ENCODE data around the gene ZNF407.

The ZNF407 gene

GRCh38 chr18:74946646-74947375 is 349.1 kb downstream of the ZNF407 start:
- H3F3A ChIP-seq (ENCODE audit: insufficient read depth), result no peaks in the 10 kb centered on the region
- no peak overlapping the region for H2AFZ ChIP-seq (ENCODE audit: low read depth, low read length, severe bottlenecking)
- no peaks in the 10 kb centered on the region for H3K9me2 ChIP-seq (replicated peaks; ENCODE audit: insufficient read depth, low read length)
- H3K9ac ChIP-seq (ENCODE audit: low read length), result no peak overlapping the region
- no peaks in the 10 kb centered on the region for H3K27me3 ChIP-seq (ENCODE audit: low read length)
- no peak overlapping the region for H3K4me3 ChIP-seq (ENCODE audit: insufficient read depth, low read length, poor library complexity, severe bottlenecking)
- no peaks in the 10 kb centered on the region; the same call in 1 of the 2 replicates for H4K20me1 ChIP-seq (ENCODE audit: low read depth, low read length)
- no peak overlapping the region for H3K4me2 ChIP-seq (ENCODE audit: low read depth, low read length, poor library complexity, severe bottlenecking)
- no peaks in the 10 kb centered on the region for H3K9me3 ChIP-seq (ENCODE audit: insufficient read depth, low read length)
- TF ChIP-seq, protein P1, sequence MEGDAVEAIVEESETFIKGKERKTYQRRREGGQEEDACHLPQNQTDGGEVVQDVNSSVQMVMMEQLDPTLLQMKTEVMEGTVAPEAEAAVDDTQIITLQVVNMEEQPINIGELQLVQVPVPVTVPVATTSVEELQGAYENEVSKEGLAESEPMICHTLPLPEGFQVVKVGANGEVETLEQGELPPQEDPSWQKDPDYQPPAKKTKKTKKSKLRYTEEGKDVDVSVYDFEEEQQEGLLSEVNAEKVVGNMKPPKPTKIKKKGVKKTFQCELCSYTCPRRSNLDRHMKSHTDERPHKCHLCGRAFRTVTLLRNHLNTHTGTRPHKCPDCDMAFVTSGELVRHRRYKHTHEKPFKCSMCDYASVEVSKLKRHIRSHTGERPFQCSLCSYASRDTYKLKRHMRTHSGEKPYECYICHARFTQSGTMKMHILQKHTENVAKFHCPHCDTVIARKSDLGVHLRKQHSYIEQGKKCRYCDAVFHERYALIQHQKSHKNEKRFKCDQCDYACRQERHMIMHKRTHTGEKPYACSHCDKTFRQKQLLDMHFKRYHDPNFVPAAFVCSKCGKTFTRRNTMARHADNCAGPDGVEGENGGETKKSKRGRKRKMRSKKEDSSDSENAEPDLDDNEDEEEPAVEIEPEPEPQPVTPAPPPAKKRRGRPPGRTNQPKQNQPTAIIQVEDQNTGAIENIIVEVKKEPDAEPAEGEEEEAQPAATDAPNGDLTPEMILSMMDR (IDR thresholded peaks at IDR 0.05; ENCODE audit: insufficient read depth, low read length, poor library complexity, severe bottlenecking), result no peak
- TF ChIP-seq EZH2phosphoT487 (conservative IDR thresholded peaks at IDR 0.05; ENCODE audit: low read length), result no peak
- H3K27ac ChIP-seq (ENCODE audit: low read depth, low read length), result no peak overlapping the region
- no peaks in the 10 kb centered on the region for H3K36me3 ChIP-seq (ENCODE audit: low read length)
- no peaks in the 10 kb centered on the region for H3K79me2 ChIP-seq (ENCODE audit: insufficient read depth, low read length)

DNA sequence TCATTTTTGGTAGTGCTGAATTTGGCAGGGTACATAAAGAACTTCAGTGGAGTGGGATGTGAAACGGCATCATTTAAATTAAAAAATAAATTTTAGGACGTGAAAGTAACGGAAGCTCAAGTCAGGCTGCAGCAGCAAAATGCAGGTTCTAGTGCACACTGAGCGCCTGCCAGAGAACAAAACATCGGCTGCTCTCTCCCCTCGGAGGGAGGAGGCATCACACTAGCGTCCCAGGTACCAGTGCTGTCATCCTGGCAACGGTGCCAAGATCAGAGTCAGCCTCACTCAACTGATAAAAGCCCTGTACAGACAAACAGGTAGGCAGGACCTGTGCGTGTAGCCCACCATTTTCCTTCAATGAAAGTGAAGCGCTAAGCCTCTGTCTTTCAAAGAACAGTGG is 349.7 kb downstream of the ZNF407 start:
- Histone ChIP-seq H3F3A (ENCODE audit: insufficient read depth) (no peaks in the 10 kb centered on the region), H3K9me2 (replicated peaks; ENCODE audit: insufficient read depth, low read length) (no peaks in the 10 kb centered on the region), H4K20me1 (ENCODE audit: low read depth, low read length) (no peaks in the 10 kb centered on the region; the same call in 1 of the 2 replicates), H3K4me3 (ENCODE audit: insufficient read depth, low read length, poor library complexity, severe bottlenecking) (no peak overlapping the region), H3K79me2 (ENCODE audit: insufficient read depth, low read length) (no peaks in the 10 kb centered on the region), H2AFZ (ENCODE audit: low read depth, low read length, severe bottlenecking) (no peak overlapping the region), H3K27ac (ENCODE audit: low read depth, low read length) (no peak overlapping the region), H3K27me3 (ENCODE audit: low read length) (no peaks in the 10 kb centered on the region), H3K9me3 (ENCODE audit: insufficient read depth, low read length) (no peaks in the 10 kb centered on the region), H3K36me3 (ENCODE audit: low read length) (no peaks in the 10 kb centered on the region), H3K9ac (ENCODE audit: low read length) (no peak overlapping the region), H3K4me2 (ENCODE audit: low read depth, low read length, poor library complexity, severe bottlenecking) (no peak overlapping the region)
- TF ChIP-seq, protein P1 (IDR thresholded peaks at IDR 0.05; ENCODE audit: insufficient read depth, low read length, poor library complexity, severe bottlenecking), result no peak
- TF ChIP-seq EZH2phosphoT487 (conservative IDR thresholded peaks at IDR 0.05; ENCODE audit: low read length), result no peak

DNA sequence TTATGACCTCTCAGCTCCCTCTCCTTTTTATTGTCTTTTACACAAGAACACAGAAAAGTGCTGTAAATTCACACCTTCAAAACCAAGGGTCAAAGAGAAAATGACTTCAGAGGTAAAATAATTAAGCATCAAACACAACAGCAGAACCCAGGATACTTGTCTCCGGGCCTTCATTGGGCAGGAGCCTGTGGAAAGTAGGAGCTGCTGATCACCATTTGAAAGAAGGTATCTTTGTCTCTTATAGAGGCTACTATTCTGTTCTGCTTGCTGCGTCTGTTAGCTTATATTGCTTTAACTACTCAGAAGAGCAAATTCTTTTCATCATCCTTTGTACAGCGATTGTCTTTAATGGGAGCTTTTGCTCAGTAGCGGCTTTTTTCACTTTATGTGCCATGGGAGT is 350.2 kb downstream of the ZNF407 start:
- Histone ChIP-seq H4K20me1 (ENCODE audit: low read depth, low read length) (no peaks in the 10 kb centered on the region; the same call in 1 of the 2 replicates), H3K9me2 (replicated peaks; ENCODE audit: insufficient read depth, low read length) (no peaks in the 10 kb centered on the region), H2AFZ (ENCODE audit: low read depth, low read length, severe bottlenecking) (no peak overlapping the region), H3K79me2 (ENCODE audit: insufficient read depth, low read length) (no peaks in the 10 kb centered on the region), H3K4me2 (ENCODE audit: low read depth, low read length, poor library complexity, severe bottlenecking) (no peak overlapping the region), H3F3A (ENCODE audit: insufficient read depth) (no peaks in the 10 kb centered on the region), H3K27ac (ENCODE audit: low read depth, low read length) (no peak overlapping the region), H3K9ac (ENCODE audit: low read length) (no peak overlapping the region), H3K9me3 (ENCODE audit: insufficient read depth, low read length) (no peaks in the 10 kb centered on the region), H3K36me3 (ENCODE audit: low read length) (no peaks in the 10 kb centered on the region), H3K27me3 (ENCODE audit: low read length) (no peaks in the 10 kb centered on the region), H3K4me3 (ENCODE audit: insufficient read depth, low read length, poor library complexity, severe bottlenecking) (no peak overlapping the region)
- TF ChIP-seq EZH2phosphoT487 (conservative IDR thresholded peaks at IDR 0.05; ENCODE audit: low read length), result no peak
- TF ChIP-seq, protein P1 (IDR thresholded peaks at IDR 0.05; ENCODE audit: insufficient read depth, low read length, poor library complexity, severe bottlenecking), result no peak
